Activated T-helper 9 cell treated with anti-CD3 and anti-CD28 coated beads, Interleukin-2, amount 50 U/mL, for 16 hours (primary cell): ENCODE measurements around the gene ENPP7.

Source experiments
- DNase-seq: peaks from one replicate; pipeline ENCODE4 v3.0.0-alpha.2; 2020; ENCODE audit warnings: low read depth

ENPP7 gene

DNA sequence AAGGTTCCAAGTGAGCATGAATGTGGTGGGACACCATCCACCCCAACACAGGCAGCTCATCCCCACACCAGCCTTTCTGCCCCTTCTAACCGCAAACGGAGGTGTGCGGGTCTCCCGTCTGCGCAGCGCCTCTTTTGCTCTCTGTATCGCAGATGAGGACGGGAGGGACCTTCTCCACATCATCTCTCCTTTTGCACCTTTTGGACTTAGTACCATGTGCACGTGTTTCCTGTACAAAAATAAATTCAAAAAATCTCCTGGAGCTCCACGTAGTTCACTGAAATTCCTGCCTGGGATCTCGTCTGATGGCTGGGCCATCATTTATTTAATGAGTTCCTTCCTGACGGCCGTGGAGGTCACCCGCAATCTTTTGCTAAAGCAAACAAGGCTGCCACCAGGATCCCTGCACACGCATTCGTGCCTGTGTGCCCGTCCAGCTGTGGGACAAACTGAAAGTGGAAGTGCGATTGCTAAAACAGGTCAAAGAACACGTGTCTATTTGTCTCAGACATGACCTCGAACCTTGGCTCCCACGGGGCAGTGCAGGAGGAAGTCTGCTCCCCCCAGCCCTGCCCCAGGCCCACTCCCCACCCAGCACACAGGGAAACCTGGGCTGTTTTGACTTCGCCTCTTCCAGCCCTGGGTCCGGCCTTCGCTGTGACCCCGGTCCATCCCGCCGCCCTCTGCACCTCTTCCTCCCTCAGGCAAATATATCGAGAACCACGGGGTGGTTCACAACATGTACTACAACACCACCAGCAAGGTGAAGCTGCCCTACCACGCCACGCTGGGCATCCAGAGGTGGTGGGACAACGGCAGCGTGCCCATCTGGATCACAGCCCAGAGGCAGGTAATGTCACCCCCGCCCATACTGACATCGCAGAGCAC is 2.3 kb downstream of the ENPP7 start:
- no peak for DNase-seq

DNA sequence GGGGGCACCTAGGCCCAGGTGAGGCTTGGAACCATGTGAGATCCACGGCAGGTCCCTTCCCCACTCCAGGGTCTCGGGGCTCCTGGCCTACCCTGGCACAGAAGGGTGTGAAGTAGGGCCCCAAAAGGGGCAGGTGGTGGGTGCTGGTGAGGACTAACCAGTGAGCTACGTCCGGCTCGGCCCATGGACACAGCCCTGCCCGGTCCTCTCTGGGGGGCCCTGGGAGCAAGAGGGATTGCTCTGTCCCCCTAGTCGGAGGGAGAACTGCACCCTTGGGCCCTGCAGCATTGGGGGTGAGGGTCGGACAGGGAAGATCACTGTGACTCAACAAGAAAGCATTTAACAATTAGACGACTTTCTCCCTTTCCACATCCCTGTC is 2.9 kb downstream of the ENPP7 start:
- no peak for DNase-seq

DNA sequence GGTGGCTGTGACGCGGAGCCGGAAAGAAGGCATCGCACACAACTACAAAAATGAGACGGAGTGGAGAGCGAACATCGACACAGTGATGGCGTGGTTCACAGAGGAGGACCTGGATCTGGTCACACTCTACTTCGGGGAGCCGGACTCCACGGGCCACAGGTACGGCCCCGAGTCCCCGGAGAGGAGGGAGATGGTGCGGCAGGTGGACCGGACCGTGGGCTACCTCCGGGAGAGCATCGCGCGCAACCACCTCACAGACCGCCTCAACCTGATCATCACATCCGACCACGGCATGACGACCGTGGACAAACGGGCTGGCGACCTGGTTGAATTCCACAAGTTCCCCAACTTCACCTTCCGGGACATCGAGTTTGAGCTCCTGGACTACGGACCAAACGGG is 4.4 kb downstream of the ENPP7 start:
- DNase-seq = no peak

- DNase-seq = no peak
These were observed 6.5 kb downstream of the ENPP7 start for GRCh38 chr17:79737046-79737921.

- no peak for DNase-seq
These were observed 7.3 kb downstream of the ENPP7 start for GRCh38 chr17:79737922-79738578.

DNA sequence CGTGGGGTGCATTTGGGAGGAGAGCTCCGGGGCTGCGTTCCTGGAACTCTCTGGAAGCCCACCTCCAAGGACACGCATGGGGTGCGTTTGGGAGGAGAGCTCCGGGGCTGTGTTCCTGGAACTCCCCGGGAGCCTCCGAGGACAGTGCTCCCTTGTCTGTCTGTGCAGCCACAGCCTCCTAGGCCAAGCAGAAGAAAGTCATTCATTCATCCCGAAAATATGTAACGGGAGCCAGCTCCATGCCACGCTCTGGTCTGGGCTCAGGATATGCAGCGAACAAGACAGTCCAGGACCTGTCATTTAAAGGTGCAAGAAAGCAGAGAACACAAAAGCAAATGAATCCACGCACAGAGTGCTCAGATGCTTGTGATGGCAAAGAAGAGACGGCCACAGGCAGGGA is 7.9 kb downstream of the ENPP7 start:
- no peak for DNase-seq

- no peak for DNase-seq
These were observed 8.7 kb downstream of the ENPP7 start for GRCh38 chr17:79739148-79740062.

GRCh38 chr17:79740413-79740812 is 9.7 kb downstream of the ENPP7 start:
- DNase-seq = no peak

DNA sequence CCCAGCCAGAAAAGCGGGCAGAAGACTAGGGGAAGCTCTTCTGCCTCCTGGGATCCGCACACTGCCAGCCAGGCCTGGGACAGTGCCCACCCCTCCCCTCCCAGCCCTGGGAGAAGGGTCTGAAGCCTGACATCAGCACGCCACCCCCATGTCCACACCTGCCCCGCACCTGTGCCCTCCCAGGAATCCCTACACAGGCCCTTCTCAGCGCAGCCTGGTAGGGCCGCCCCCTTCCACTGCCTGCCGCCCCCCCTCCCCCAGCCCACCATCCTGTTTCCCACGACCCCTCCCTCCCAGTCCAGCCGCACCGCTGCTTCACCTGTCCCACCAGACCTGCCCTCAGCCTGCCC is 10.6 kb downstream of the ENPP7 start:
- no peak for DNase-seq

DNA sequence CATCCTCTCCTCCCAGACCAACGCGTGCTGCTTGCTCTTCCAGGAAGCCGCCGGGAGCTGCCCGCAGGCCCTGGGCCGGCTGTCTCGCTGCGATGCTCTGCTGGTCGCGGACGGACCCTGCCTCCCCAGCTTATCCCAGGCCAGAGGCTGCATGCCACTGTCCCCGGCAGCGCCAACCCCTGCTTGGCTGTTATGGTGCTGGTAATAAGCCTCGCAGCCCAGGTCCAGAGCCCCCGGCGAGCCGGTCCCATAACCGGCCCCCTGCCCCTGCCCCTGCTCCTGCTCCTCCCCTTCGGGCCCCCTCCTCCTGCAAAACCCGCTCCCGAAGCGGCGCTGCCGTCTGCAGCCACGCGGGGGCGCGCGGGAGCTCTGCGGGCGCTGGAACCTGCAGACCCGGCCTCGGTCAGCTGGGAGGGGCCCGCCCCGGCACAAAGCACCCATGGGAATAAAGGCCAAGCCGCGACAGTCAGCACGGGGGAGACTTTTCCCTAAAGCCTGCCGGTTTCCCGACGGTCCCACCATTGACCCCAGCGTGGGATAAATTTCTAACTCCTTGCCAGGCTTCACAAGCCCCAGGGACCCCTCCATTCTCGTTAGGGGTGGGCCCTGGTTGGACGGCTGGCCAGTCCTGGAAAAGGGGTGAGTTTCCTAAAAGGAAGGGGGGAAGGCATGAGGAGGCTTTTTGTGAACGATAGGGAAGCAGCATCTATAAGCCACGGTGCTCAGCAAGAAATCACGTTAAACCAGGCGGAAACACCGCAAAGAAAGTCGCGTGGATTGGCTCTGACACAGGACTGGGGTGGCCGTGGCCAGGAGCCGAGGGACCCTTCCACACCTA is 11.2 kb downstream of the ENPP7 start:
- peak; percentile 61 for DNase-seq

GRCh38 chr17:79742589-79742918 is 11.8 kb downstream of the ENPP7 start:
- no peak for DNase-seq

GRCh38 chr17:79742951-79743476 is 12.3 kb downstream of the ENPP7 start:
- DNase-seq = no peak

DNA sequence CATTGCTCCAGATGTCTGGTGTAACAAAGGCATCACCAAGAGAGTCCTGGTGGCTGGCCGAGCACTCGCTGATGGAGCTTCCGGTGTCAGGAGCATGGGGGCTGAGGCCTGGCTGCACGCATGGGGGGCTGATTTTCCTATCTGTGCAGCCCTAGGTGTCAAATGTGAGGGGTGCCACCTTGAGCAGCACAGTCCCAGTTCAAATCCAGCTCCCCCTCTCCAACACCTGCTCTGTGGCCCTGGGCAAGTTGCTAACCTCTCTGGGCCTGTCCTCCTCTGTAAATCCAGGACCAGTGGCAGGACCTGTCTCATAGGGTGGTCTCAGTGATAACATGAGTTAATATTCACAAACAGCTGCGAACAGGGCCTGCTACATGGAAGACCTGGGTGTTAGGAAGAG is 12.9 kb downstream of the ENPP7 start:
- DNase-seq = no peak

DNA sequence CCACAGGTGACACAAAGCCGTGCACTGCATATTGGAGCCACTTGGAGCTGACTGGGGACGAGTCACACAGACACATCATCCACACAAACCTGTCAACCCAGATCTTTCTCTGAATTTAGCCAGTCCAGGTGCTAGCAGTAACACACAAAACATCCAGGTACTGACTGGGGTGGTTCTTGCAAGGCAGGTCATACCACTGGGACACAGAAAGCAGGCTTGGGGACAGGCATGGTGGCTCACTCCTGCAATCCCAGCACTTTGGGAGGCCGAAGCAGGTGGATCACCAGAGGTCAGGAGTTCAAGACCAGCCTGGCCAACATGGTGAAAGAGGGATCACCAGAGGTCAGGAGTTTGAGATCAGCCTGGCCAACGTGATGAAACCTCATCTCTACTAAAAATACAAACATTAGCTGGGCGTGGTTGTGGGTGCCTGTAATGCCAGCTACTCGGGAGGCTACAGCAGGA is 14.9 kb downstream of the ENPP7 start:
- no peak for DNase-seq

GRCh38 chr17:79746889-79747507 is 16.3 kb downstream of the ENPP7 start:
- no peak for DNase-seq

- no peak for DNase-seq
These were observed 17.0 kb downstream of the ENPP7 start for GRCh38 chr17:79747508-79748294.

GRCh38 chr17:79748295-79749099 is 17.8 kb downstream of the ENPP7 start:
- no peak for DNase-seq

DNA sequence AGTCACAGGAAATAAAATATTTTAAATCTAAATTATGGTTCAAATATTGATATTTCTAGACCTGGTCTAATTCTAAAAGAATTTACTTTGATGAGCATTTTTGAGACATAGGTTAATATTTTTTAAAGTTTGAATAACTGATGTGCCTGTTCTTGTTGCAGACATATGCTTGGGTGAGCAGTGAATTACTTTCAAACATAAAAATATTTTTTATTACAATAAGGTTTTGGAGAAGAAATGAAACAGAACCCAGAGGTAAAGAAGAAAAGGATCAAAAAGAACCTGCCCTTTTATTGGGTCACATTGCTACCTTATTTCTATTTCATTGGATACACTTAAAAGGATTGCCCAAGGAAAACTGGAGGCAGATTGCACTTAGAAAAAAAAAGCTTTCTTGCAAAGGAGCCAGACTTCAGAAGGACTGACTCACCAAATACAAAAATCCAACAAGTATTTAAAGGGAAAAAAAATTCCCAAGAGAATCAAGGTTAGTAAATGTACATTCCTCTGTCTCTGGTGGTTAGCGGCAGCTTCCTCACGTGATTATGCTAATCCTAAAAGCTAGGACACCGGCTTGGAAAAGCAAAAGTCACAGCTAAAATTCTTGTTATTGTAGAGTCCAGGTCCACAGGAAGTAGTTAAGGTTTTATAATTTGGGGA is 18.5 kb downstream of the ENPP7 start:
- no peak for DNase-seq
